Measurements from ENCODE around the gene DMAC2L.

The DMAC2L gene

GRCh38 chr14:50339178-50339804 lies 27.2 kb downstream of the DMAC2L start:
- H3K9ac ChIP-seq (ENCODE audit: low read depth, low read length): no peak overlapping the region
- no peaks in the 10 kb centered on the region for H3K27me3 ChIP-seq (ENCODE audit: insufficient read depth, low read length, poor library complexity)
- H3K4me2 ChIP-seq (ENCODE audit: insufficient read depth, low read length): no peak overlapping the region
- DNase-seq: no peak
- H3K9me3 ChIP-seq (ENCODE audit: insufficient read depth, low read length, severe bottlenecking): no peaks in the 10 kb centered on the region
- no peak overlapping the region for H2AFZ ChIP-seq (ENCODE audit: low read depth, low read length)
- H3K4me1 ChIP-seq (ENCODE audit: insufficient read depth, low read length): peaks cover 24% of the 10 kb centered on the region
- no peak for ATAC-seq (ENCODE audit: insufficient read depth, low read depth)
- no peak overlapping the region for H3K4me3 ChIP-seq (ENCODE audit: low read depth in 1 of 2, low read length in 2 of 2)
- no peak for TF ChIP-seq CTCF (IDR thresholded peaks at IDR 0.05; ENCODE audit: borderline replicate concordance, extremely low read depth, low read length, poor library complexity, severe bottlenecking)
- TF ChIP-seq EZH2 (IDR thresholded peaks at IDR 0.05; ENCODE audit: borderline replicate concordance, low read depth, low read length, severe bottlenecking): no peak
- H3K27ac ChIP-seq (ENCODE audit: low read length): no peak overlapping the region
- H3K36me3 ChIP-seq (ENCODE audit: insufficient read depth, low read length): peaks cover 3% of the 10 kb centered on the region; the same call in 1 of the 2 replicates
- no peaks in the 10 kb centered on the region for H4K20me1 ChIP-seq (ENCODE audit: insufficient read depth, low read length)
- H3K79me2 ChIP-seq (ENCODE audit: insufficient read depth, low read length): no peaks in the 10 kb centered on the region

GRCh38 chr14:50340045-50340444 lies 27.9 kb downstream of the DMAC2L start:
- Histone ChIP-seq H3K9ac (ENCODE audit: low read depth, low read length) (no peak overlapping the region), H3K36me3 (ENCODE audit: insufficient read depth, low read length) (peaks cover 3% of the 10 kb centered on the region; the same call in 1 of the 2 replicates), H3K79me2 (ENCODE audit: insufficient read depth, low read length) (no peaks in the 10 kb centered on the region), H3K27me3 (ENCODE audit: insufficient read depth, low read length, poor library complexity) (no peaks in the 10 kb centered on the region), H3K4me2 (ENCODE audit: insufficient read depth, low read length) (no peak overlapping the region), H2AFZ (ENCODE audit: low read depth, low read length) (no peak overlapping the region), H3K27ac (ENCODE audit: low read length) (no peak overlapping the region), H4K20me1 (ENCODE audit: insufficient read depth, low read length) (no peaks in the 10 kb centered on the region), H3K4me3 (ENCODE audit: low read depth in 1 of 2, low read length in 2 of 2) (no peak overlapping the region), H3K4me1 (ENCODE audit: insufficient read depth, low read length) (peaks cover 16% of the 10 kb centered on the region), H3K9me3 (ENCODE audit: insufficient read depth, low read length, severe bottlenecking) (no peaks in the 10 kb centered on the region)
- TF ChIP-seq EZH2 (IDR thresholded peaks at IDR 0.05; ENCODE audit: borderline replicate concordance, low read depth, low read length, severe bottlenecking) (no peak), CTCF (IDR thresholded peaks at IDR 0.05; ENCODE audit: borderline replicate concordance, extremely low read depth, low read length, poor library complexity, severe bottlenecking) (no peak)
- ATAC-seq (ENCODE audit: insufficient read depth, low read depth): no peak
- DNase-seq: no peak

- ATAC-seq (ENCODE audit: insufficient read depth, low read depth) (peak; percentile 44; the same call in 1 of the 3 replicates), DNase-seq (peak; percentile 25)
- Histone ChIP-seq H3K36me3 (ENCODE audit: insufficient read depth, low read length) (peaks cover 3% of the 10 kb centered on the region; the same call in 1 of the 2 replicates), H4K20me1 (ENCODE audit: insufficient read depth, low read length) (no peaks in the 10 kb centered on the region), H3K27me3 (ENCODE audit: insufficient read depth, low read length, poor library complexity) (no peaks in the 10 kb centered on the region), H3K4me2 (ENCODE audit: insufficient read depth, low read length) (no peak overlapping the region), H3K4me3 (ENCODE audit: low read depth in 1 of 2, low read length in 2 of 2) (no peak overlapping the region), H2AFZ (ENCODE audit: low read depth, low read length) (no peak overlapping the region), H3K79me2 (ENCODE audit: insufficient read depth, low read length) (no peaks in the 10 kb centered on the region), H3K9ac (ENCODE audit: low read depth, low read length) (no peak overlapping the region), H3K9me3 (ENCODE audit: insufficient read depth, low read length, severe bottlenecking) (no peaks in the 10 kb centered on the region), H3K4me1 (ENCODE audit: insufficient read depth, low read length) (peaks cover 7% of the 10 kb centered on the region), H3K27ac (ENCODE audit: low read length) (no peak overlapping the region)
- TF ChIP-seq CTCF (IDR thresholded peaks at IDR 0.05; ENCODE audit: borderline replicate concordance, extremely low read depth, low read length, poor library complexity, severe bottlenecking) (peak; percentile 52), EZH2 (IDR thresholded peaks at IDR 0.05; ENCODE audit: borderline replicate concordance, low read depth, low read length, severe bottlenecking) (no peak)
Observed at GRCh38 chr14:50340963-50341362, 28.8 kb downstream of the DMAC2L start.

All from DND-41 (cell line).